Activated naive CD8-positive, alpha-beta T cell treated with anti-CD3 and anti-CD28 coated beads for 36 hours (primary cell): ENCODE measurements around the gene PCSK2. TPM values are rescaled to one million over a fixed set of nuclear protein-coding genes. Genes with fewer than 3 reads are reported as not detected.
"Not testable (repeated sequence)": the region's sequence is repeated elsewhere in the genome, so short reads cannot be mapped to it uniquely, and the experiment has no call there.

Experiments used
- DNase-seq: peaks from one replicate; pipeline ENCODE4 v3.0.0; 2021
- H3K27ac Mint-ChIP-seq: one replicate; pipeline ENCODE4 v1.8.0; 2022; ENCODE audit warnings: mild to moderate bottlenecking, moderate library complexity, mixed read lengths
- H3K27me3 Mint-ChIP-seq: one replicate; pipeline ENCODE4 v1.8.0; 2022; ENCODE audit warnings: mild to moderate bottlenecking, mixed read lengths
- H3K36me3 Mint-ChIP-seq: one replicate; pipeline ENCODE4 v1.8.0; 2021; ENCODE audit warnings: mild to moderate bottlenecking, mixed read lengths
- H3K4me1 Mint-ChIP-seq: one replicate; pipeline ENCODE4 v1.8.0; 2021; ENCODE audit warnings: mixed read lengths
- H3K4me3 Mint-ChIP-seq: one replicate; pipeline ENCODE4 v1.8.0; 2022; ENCODE audit warnings: mild to moderate bottlenecking, moderate library complexity, mixed read lengths
- H3K9me3 Mint-ChIP-seq: one replicate; pipeline ENCODE4 v1.8.0; 2022; ENCODE audit warnings: mixed read lengths
- total RNA-seq, 2 experiments: library from RNA; stranded (reverse); gene quantifications; one replicate each; pipeline ENCODE4 v1.2.3, GENCODE V29; 2021

PCSK2 gene
- not detected for total RNA-seq

GRCh38 chr20:17226410-17227218, at the start of gene PCSK2:
Gene PCSK2, plus strand, starts transcription at chr20:17227040. Its CDS starts 266 bp downstream, at chr20:17227306.
- peaks cover 2% of the 10 kb centered on the region for H3K36me3 Mint-ChIP-seq
- H3K4me3 Mint-ChIP-seq, result no peak within 1 kb of the TSS
- peaks cover 2% of the 10 kb centered on the region for H3K4me1 Mint-ChIP-seq
- peaks cover 3% of the 10 kb centered on the region for H3K9me3 Mint-ChIP-seq
- peaks cover 57% of the 10 kb centered on the region for H3K27me3 Mint-ChIP-seq
- DNase-seq, result no peak
- no peak within 1 kb of the TSS for H3K27ac Mint-ChIP-seq

- Mint-ChIP-seq H3K4me3 (no peak overlapping the region), H3K4me1 (no peaks in the 10 kb centered on the region), H3K36me3 (no peaks in the 10 kb centered on the region), H3K27me3 (no peaks in the 10 kb centered on the region), H3K27ac (no peak overlapping the region), H3K9me3 (peaks cover 5% of the 10 kb centered on the region)
- no peak for DNase-seq
These were observed 49.5 kb upstream of the PCSK2 start for GRCh38 chr20:17177341-17177740.

GRCh38 chr20:17179840-17180239, 47.0 kb upstream of the PCSK2 start:
- H3K4me1 Mint-ChIP-seq, result no peaks in the 10 kb centered on the region
- peaks cover 17% of the 10 kb centered on the region for H3K9me3 Mint-ChIP-seq
- H3K27ac Mint-ChIP-seq, result no peak overlapping the region
- H3K27me3 Mint-ChIP-seq, result no peaks in the 10 kb centered on the region
- peaks cover 1% of the 10 kb centered on the region for H3K36me3 Mint-ChIP-seq
- H3K4me3 Mint-ChIP-seq, result no peak overlapping the region
- no peak for DNase-seq

GRCh38 chr20:17189976-17190695, 36.7 kb upstream of the PCSK2 start:
- no peaks in the 10 kb centered on the region for H3K27me3 Mint-ChIP-seq
- no peak for DNase-seq
- H3K9me3 Mint-ChIP-seq, result peaks cover 2% of the 10 kb centered on the region
- H3K27ac Mint-ChIP-seq, result no peak overlapping the region
- no peaks in the 10 kb centered on the region for H3K36me3 Mint-ChIP-seq
- H3K4me3 Mint-ChIP-seq, result no peak overlapping the region
- H3K4me1 Mint-ChIP-seq, result no peaks in the 10 kb centered on the region

- no peaks in the 10 kb centered on the region for H3K9me3 Mint-ChIP-seq
- no peak overlapping the region for H3K27ac Mint-ChIP-seq
- H3K4me1 Mint-ChIP-seq, result no peaks in the 10 kb centered on the region
- no peak overlapping the region for H3K4me3 Mint-ChIP-seq
- H3K27me3 Mint-ChIP-seq, result no peaks in the 10 kb centered on the region
- H3K36me3 Mint-ChIP-seq, result no peaks in the 10 kb centered on the region
- no peak for DNase-seq
These were observed 29.8 kb upstream of the PCSK2 start for GRCh38 chr20:17197041-17197440.

GRCh38 chr20:17202030-17202429, 24.8 kb upstream of the PCSK2 start:
- DNase-seq, result no peak
- no peaks in the 10 kb centered on the region for H3K9me3 Mint-ChIP-seq
- no peak overlapping the region for H3K27ac Mint-ChIP-seq
- H3K36me3 Mint-ChIP-seq, result no peaks in the 10 kb centered on the region
- no peaks in the 10 kb centered on the region for H3K4me1 Mint-ChIP-seq
- H3K4me3 Mint-ChIP-seq, result no peak overlapping the region
- H3K27me3 Mint-ChIP-seq, result peaks cover 11% of the 10 kb centered on the region

- DNase-seq, result no peak
- Mint-ChIP-seq H3K4me1 (no peaks in the 10 kb centered on the region), H3K27ac (no peak overlapping the region), H3K36me3 (no peaks in the 10 kb centered on the region), H3K9me3 (no peaks in the 10 kb centered on the region), H3K27me3 (peaks cover 11% of the 10 kb centered on the region), H3K4me3 (no peak overlapping the region)
These were observed 24.2 kb upstream of the PCSK2 start for GRCh38 chr20:17202673-17203072.

GRCh38 chr20:17205084-17205813, 21.6 kb upstream of the PCSK2 start:
- no peak for DNase-seq
- H3K27me3 Mint-ChIP-seq, result peaks cover 11% of the 10 kb centered on the region
- no peak overlapping the region for H3K27ac Mint-ChIP-seq
- H3K4me3 Mint-ChIP-seq, result no peak overlapping the region
- H3K9me3 Mint-ChIP-seq, result no peaks in the 10 kb centered on the region
- no peaks in the 10 kb centered on the region for H3K4me1 Mint-ChIP-seq
- H3K36me3 Mint-ChIP-seq, result no peaks in the 10 kb centered on the region

GRCh38 chr20:17210387-17210786, 16.5 kb upstream of the PCSK2 start:
- H3K4me3 Mint-ChIP-seq, result no peak overlapping the region
- H3K27ac Mint-ChIP-seq, result no peak overlapping the region
- no peaks in the 10 kb centered on the region for H3K36me3 Mint-ChIP-seq
- no peaks in the 10 kb centered on the region for H3K4me1 Mint-ChIP-seq
- no peak for DNase-seq
- H3K27me3 Mint-ChIP-seq, result no peaks in the 10 kb centered on the region
- H3K9me3 Mint-ChIP-seq, result peaks cover 4% of the 10 kb centered on the region

- Mint-ChIP-seq H3K27me3 (no peaks in the 10 kb centered on the region), H3K4me3 (no peak overlapping the region), H3K4me1 (no peaks in the 10 kb centered on the region), H3K36me3 (no peaks in the 10 kb centered on the region), H3K9me3 (peaks cover 7% of the 10 kb centered on the region), H3K27ac (no peak overlapping the region)
- no peak for DNase-seq
These were observed 15.9 kb upstream of the PCSK2 start for GRCh38 chr20:17210983-17211382.

GRCh38 chr20:17215167-17215566, 11.7 kb upstream of the PCSK2 start:
- DNase-seq, result no peak
- no peaks in the 10 kb centered on the region for H3K27me3 Mint-ChIP-seq
- H3K36me3 Mint-ChIP-seq, result no peaks in the 10 kb centered on the region
- no peak overlapping the region for H3K27ac Mint-ChIP-seq
- H3K4me1 Mint-ChIP-seq, result no peaks in the 10 kb centered on the region
- no peak overlapping the region for H3K4me3 Mint-ChIP-seq
- H3K9me3 Mint-ChIP-seq, result peaks cover 9% of the 10 kb centered on the region

GRCh38 chr20:17219856-17220255, 7.0 kb upstream of the PCSK2 start:
- H3K36me3 Mint-ChIP-seq, H3K27ac Mint-ChIP-seq, H3K9me3 Mint-ChIP-seq, H3K4me3 Mint-ChIP-seq, H3K4me1 Mint-ChIP-seq, DNase-seq: not testable (repeated sequence)
- H3K27me3 Mint-ChIP-seq, result peaks cover 12% of the 10 kb centered on the region

GRCh38 chr20:17223553-17223952, 3.3 kb upstream of the PCSK2 start:
- Mint-ChIP-seq H3K27ac (no peak overlapping the region), H3K9me3 (peaks cover 3% of the 10 kb centered on the region), H3K27me3 (peaks cover 47% of the 10 kb centered on the region), H3K36me3 (peaks cover 2% of the 10 kb centered on the region), H3K4me3 (no peak overlapping the region), H3K4me1 (peaks cover 2% of the 10 kb centered on the region)
- DNase-seq, result no peak

- Mint-ChIP-seq H3K4me1 (peaks cover 2% of the 10 kb centered on the region), H3K27me3 (peaks cover 57% of the 10 kb centered on the region), H3K4me3 (no peak overlapping the region), H3K36me3 (peaks cover 2% of the 10 kb centered on the region), H3K27ac (no peak overlapping the region), H3K9me3 (peaks cover 3% of the 10 kb centered on the region)
- no peak for DNase-seq
These were observed 910 bp upstream of the PCSK2 start for GRCh38 chr20:17225851-17226409.

GRCh38 chr20:17227219-17227575, 357 bp downstream of the PCSK2 start:
- Mint-ChIP-seq H3K4me1 (peaks cover 2% of the 10 kb centered on the region), H3K36me3 (peaks cover 2% of the 10 kb centered on the region), H3K27me3 (peaks cover 57% of the 10 kb centered on the region), H3K27ac (no peak overlapping the region), H3K9me3 (peaks cover 3% of the 10 kb centered on the region), H3K4me3 (no peak overlapping the region)
- no peak for DNase-seq
